ENCODE results near the gene UGT1A6.

The UGT1A6 gene

DNA sequence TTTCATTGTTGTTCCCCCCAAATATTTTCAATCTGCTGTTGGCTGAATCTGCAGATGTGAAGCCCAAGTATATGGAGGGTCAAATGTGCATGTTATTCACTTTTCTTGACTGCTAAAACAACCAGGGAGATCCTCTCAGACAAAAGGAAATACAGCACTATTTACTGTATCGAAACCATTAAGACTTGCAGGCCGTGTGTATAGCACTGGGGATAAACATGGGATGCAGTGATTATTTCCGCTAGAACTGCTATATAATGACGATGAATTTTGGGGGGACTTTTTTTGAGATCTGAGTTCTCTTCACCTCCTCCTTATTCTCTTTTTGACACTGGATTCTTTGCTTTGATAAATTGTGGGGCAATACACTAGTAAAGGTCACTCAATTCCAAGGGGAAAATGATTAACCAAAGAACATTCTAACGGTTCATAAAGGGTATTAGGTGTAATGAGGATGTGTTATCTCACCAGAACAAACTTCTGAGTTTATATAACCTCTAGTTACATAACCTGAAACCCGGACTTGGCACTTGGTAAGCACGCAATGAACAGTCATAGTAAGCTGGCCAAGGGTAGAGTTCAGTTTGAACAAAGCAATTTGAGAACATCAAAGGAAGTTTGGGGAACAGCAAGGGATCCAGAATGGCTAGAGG, 63.9 kb downstream of the UGT1A6 start:
- DNase-seq (ENCODE audit: low read depth in 2 of 2): no peak
- TF ChIP-seq, protein P1, sequence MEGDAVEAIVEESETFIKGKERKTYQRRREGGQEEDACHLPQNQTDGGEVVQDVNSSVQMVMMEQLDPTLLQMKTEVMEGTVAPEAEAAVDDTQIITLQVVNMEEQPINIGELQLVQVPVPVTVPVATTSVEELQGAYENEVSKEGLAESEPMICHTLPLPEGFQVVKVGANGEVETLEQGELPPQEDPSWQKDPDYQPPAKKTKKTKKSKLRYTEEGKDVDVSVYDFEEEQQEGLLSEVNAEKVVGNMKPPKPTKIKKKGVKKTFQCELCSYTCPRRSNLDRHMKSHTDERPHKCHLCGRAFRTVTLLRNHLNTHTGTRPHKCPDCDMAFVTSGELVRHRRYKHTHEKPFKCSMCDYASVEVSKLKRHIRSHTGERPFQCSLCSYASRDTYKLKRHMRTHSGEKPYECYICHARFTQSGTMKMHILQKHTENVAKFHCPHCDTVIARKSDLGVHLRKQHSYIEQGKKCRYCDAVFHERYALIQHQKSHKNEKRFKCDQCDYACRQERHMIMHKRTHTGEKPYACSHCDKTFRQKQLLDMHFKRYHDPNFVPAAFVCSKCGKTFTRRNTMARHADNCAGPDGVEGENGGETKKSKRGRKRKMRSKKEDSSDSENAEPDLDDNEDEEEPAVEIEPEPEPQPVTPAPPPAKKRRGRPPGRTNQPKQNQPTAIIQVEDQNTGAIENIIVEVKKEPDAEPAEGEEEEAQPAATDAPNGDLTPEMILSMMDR (IDR thresholded peaks at IDR 0.05; ENCODE audit: low read depth, low read length): no peak
- H3K4me3 ChIP-seq (replicated peaks in 1 of 2; ENCODE audit: low read depth in 2 of 2, low read length in 2 of 2): no peak overlapping the region

DNA sequence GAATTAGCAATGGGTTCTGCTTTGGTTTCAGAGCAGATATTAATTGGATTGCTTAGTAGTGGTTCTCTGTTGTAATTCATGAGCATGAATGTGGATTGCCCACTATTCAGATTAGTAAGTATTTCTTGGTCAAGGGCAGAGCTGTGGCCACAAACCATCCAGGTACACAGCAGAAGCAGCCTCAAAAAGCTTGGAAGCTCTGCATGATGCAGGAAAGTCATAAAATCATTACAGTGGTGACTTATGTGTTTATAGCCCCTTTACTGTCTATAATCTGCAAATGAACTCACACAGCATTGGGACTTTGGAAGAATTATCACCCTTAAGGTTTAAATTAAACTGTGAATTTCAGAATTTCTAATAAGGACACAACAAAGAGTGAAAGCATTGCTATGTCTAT, 65.5 kb downstream of the UGT1A6 start:
- no peak for DNase-seq (ENCODE audit: low read depth in 2 of 2)
- no peak overlapping the region for H3K4me3 ChIP-seq (replicated peaks in 1 of 2; ENCODE audit: low read depth in 2 of 2, low read length in 2 of 2)
- TF ChIP-seq, protein P1 (IDR thresholded peaks at IDR 0.05; ENCODE audit: low read depth, low read length): no peak

DNA sequence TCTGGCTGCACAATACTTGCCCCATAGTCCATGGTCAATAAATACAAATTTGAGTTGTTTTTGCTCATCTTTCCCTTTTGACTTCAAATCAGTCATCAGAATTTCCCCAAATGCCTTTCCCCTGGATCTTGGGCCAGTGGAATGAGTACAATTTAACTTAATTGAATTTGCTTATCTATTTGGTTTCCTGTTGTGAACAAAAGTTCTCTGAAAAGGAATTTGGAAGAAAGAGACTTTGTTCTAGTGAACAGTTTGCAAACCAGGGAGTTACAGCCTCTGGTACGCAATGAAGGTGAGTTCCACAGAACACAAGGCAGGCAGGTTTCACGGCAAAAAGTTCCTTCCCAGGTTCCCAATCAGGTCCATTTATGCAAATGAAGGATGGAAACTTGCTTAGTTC, 66.2 kb downstream of the UGT1A6 start:
- peak in 1 of 2 donors; percentile 60 for DNase-seq (ENCODE audit: low read depth in 2 of 2)
- H3K4me3 ChIP-seq (replicated peaks in 1 of 2; ENCODE audit: low read depth in 2 of 2, low read length in 2 of 2): no peak overlapping the region
- TF ChIP-seq, protein P1 (IDR thresholded peaks at IDR 0.05; ENCODE audit: low read depth, low read length): no peak

DNA sequence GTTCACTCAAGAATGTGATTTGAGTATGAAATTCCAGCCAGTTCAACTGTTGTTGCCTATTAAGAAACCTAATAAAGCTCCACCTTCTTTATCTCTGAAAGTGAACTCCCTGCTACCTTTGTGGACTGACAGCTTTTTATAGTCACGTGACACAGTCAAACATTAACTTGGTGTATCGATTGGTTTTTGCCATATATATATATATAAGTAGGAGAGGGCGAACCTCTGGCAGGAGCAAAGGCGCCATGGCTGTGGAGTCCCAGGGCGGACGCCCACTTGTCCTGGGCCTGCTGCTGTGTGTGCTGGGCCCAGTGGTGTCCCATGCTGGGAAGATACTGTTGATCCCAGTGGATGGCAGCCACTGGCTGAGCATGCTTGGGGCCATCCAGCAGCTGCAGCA, 67.4 kb downstream of the UGT1A6 start, which contains the start of gene UGT1A1:
TSS of gene UGT1A1 (plus strand) at position 228 of the 400 bp plus-strand sequence. CDS start at position 246, 18 bp downstream.
- TF ChIP-seq, protein P1 (IDR thresholded peaks at IDR 0.05; ENCODE audit: low read depth, low read length): no peak
- no peak within 1 kb of the TSS for H3K4me3 ChIP-seq (replicated peaks in 1 of 2; ENCODE audit: low read depth in 2 of 2, low read length in 2 of 2)

GRCh38 chr2:233761040-233761769, 68.5 kb downstream of the UGT1A6 start:
- H3K4me3 ChIP-seq (replicated peaks in 1 of 2; ENCODE audit: low read depth in 2 of 2, low read length in 2 of 2): no peak overlapping the region
- peak in 1 of 2 donors; percentile 6 for DNase-seq (ENCODE audit: low read depth in 2 of 2)
- TF ChIP-seq, protein P1 (IDR thresholded peaks at IDR 0.05; ENCODE audit: low read depth, low read length): no peak

More for the DNA sequence above, 67.4 kb downstream of the UGT1A6 start, which contains the start of gene UGT1A1:
- DNase-seq (ENCODE audit: low read depth in 2 of 2): no peak

DNA sequence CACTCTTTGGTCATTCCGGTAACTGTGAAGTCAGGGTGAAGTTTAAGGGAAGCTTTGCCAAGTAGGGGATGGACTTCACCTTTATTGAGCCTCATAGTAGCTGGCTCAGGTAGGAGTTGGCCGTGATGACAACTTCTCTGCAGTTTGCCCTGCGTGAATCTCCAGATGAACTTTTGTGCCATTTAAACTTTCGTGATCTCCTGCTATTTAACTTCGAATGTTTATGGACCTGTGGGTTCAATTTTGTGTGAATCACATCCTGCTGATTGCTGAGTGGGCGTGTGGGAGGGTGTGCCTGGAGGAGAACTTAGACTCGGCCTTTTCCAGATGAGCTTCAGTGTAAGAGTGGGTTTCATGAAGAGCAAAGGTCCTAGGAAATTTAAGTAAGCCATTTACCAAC, 71.6 kb downstream of the UGT1A6 start:
- DNase-seq (ENCODE audit: low read depth in 2 of 2): peak; percentile 39 to 63
- TF ChIP-seq, protein P1 (IDR thresholded peaks at IDR 0.05; ENCODE audit: low read depth, low read length): no peak
- H3K4me3 ChIP-seq (replicated peaks in 1 of 2; ENCODE audit: low read depth in 2 of 2, low read length in 2 of 2): no peak overlapping the region

Data from cardiac fibroblast (primary cell).